H9 (cell line): ENCODE measurements around the gene RHEX. TPM values are rescaled to one million over a fixed set of nuclear protein-coding genes. Genes with fewer than 3 reads are reported as not detected.

Experiments
- DNase-seq: peaks from one replicate; pipeline ENCODE4 v3.0.0-alpha.2; 2017
- H2AFZ ChIP-seq: one replicate; pipeline ENCODE4 v1.6.1; 2013; ENCODE audit warnings: mild to moderate bottlenecking, low read length, control low read depth, moderate library complexity
- H2AK5ac ChIP-seq: 2 replicates; pipeline ENCODE4 v1.6.1; 2013; ENCODE audit warnings: low read length, control low read depth, mixed read lengths; ENCODE audit not compliant: insufficient read length
- H2BK120ac ChIP-seq: one replicate; pipeline ENCODE4 v1.6.1; 2013; ENCODE audit warnings: low read depth, mild to moderate bottlenecking, low read length, control low read depth, inconsistent platforms; ENCODE audit not compliant: poor library complexity, severe bottlenecking
- H2BK12ac ChIP-seq: 2 replicates; pipeline ENCODE4 v1.6.1; 2013; ENCODE audit warnings: low read length, control low read depth, mixed read lengths, low read depth; ENCODE audit not compliant: insufficient read length
- H2BK15ac ChIP-seq: 2 replicates; pipeline ENCODE4 v1.6.1; 2013; ENCODE audit warnings: low read depth, low read length, control low read depth
- H2BK20ac ChIP-seq: one replicate; pipeline ENCODE4 v1.6.1; 2013; ENCODE audit warnings: low read depth, mild to moderate bottlenecking, low read length, control low read depth, inconsistent platforms; ENCODE audit not compliant: poor library complexity, severe bottlenecking
- H2BK5ac ChIP-seq: 2 replicates; pipeline ENCODE4 v1.6.1; 2013; ENCODE audit warnings: low read length, control low read depth, mixed read lengths; ENCODE audit not compliant: insufficient read length
- H3K14ac ChIP-seq: 2 replicates; pipeline ENCODE4 v1.6.1; 2013; ENCODE audit warnings: low read length, control low read depth; ENCODE audit not compliant: insufficient read depth
- H3K18ac ChIP-seq: 2 replicates; pipeline ENCODE4 v1.6.1; 2013; ENCODE audit warnings: low read depth, mild to moderate bottlenecking, mixed read lengths, low read length, control low read depth; ENCODE audit not compliant: insufficient read length
- H3K23ac ChIP-seq: 2 replicates; pipeline ENCODE4 v1.6.1; 2013; ENCODE audit warnings: low read length, control low read depth, mixed read lengths, low read depth; ENCODE audit not compliant: insufficient read length
- H3K23me2 ChIP-seq: 2 replicates; pipeline ENCODE4 v1.6.1; 2013; ENCODE audit warnings: low read depth, mild to moderate bottlenecking, mixed read lengths, low read length, control low read depth; ENCODE audit not compliant: insufficient read length, poor library complexity, severe bottlenecking
- H3K27ac ChIP-seq: 2 replicates; pipeline ENCODE4 v1.5.1; 2013; ENCODE audit warnings: low read length, control low read depth, mixed read lengths, low read depth; ENCODE audit not compliant: insufficient read length
- H3K27me3 ChIP-seq: 2 replicates; pipeline ENCODE4 v1.6.1; 2013; ENCODE audit warnings: low read length, control low read depth, inconsistent platforms; ENCODE audit not compliant: insufficient read depth
- H3K4ac ChIP-seq: 2 replicates; pipeline ENCODE4 v1.6.1; 2013; ENCODE audit warnings: low read depth, mild to moderate bottlenecking, control low read depth, inconsistent platforms, low read length, moderate library complexity
- H3K4me1 ChIP-seq: 2 replicates; pipeline ENCODE4 v1.6.1; 2013; ENCODE audit warnings: low read length, control low read depth, inconsistent platforms; ENCODE audit not compliant: insufficient read depth
- H3K4me2 ChIP-seq: 2 replicates; pipeline ENCODE4 v1.6.1; 2013; ENCODE audit warnings: low read length, control low read depth, mixed read lengths; ENCODE audit not compliant: insufficient read length, insufficient read depth
- H3K56ac ChIP-seq: 2 replicates; pipeline ENCODE4 v1.6.1; 2013; ENCODE audit warnings: low read depth, mild to moderate bottlenecking, mixed read lengths, low read length, control low read depth; ENCODE audit not compliant: insufficient read length
- H3K79me1 ChIP-seq: 2 replicates; pipeline ENCODE4 v1.6.1; 2013; ENCODE audit warnings: low read depth, mild to moderate bottlenecking, moderate library complexity, low read length, control low read depth, inconsistent platforms; ENCODE audit not compliant: insufficient read depth, poor library complexity, severe bottlenecking
- H3K79me2 ChIP-seq: 2 replicates; pipeline ENCODE4 v1.6.1; 2013; ENCODE audit warnings: low read length, control low read depth, inconsistent platforms; ENCODE audit not compliant: insufficient read depth
- H3K9ac ChIP-seq: 2 replicates; pipeline ENCODE4 v1.6.1; 2013; ENCODE audit warnings: low read length, control low read depth, mixed read lengths; ENCODE audit not compliant: insufficient read length; ENCODE audit errors: extremely low read depth
- H3K9me3 ChIP-seq: one replicate; pipeline ENCODE4 v1.6.1; 2013; ENCODE audit warnings: low read depth, low read length, inconsistent platforms; ENCODE audit not compliant: control insufficient read depth
- H3T11ph ChIP-seq: one replicate; pipeline ENCODE4 v1.6.1; 2013; ENCODE audit warnings: mild to moderate bottlenecking, low read length, control low read depth, inconsistent platforms
- H4K20me1 ChIP-seq: one replicate; pipeline ENCODE4 v1.6.1; 2013; ENCODE audit not compliant: control insufficient read depth, insufficient read length, insufficient read depth
- H4K5ac ChIP-seq: 2 replicates; pipeline ENCODE4 v1.6.1; 2013; ENCODE audit warnings: low read depth, mild to moderate bottlenecking, mixed read lengths, low read length, control low read depth; ENCODE audit not compliant: insufficient read length
- H4K8ac ChIP-seq: replicated peaks from 2 replicates; pipeline ENCODE4 v1.6.1; 2013; ENCODE audit warnings: low read length, control low read depth, mixed read lengths, low read depth; ENCODE audit not compliant: insufficient read length
- H4K91ac ChIP-seq: 2 replicates; pipeline ENCODE4 v1.6.1; 2013; ENCODE audit warnings: low read depth, mild to moderate bottlenecking, moderate library complexity, mixed read lengths, low read length, control low read depth; ENCODE audit not compliant: insufficient read length
- H3K27ac Mint-ChIP-seq, 3 experiments: 2 replicates in 2 of 3; 3 replicates in 1 of 3; pipeline ENCODE4 v1.8.0; 2020 to 2021; ENCODE audit warnings: mixed read lengths in 3 of 3, mild to moderate bottlenecking in 1 of 3, moderate library complexity in 1 of 3
- H3K27me3 Mint-ChIP-seq: 2 replicates; pipeline ENCODE4 v1.8.0; 2021; ENCODE audit warnings: low read depth, mild to moderate bottlenecking, moderate library complexity, mixed read lengths
- H3K36me3 Mint-ChIP-seq, 3 experiments: 2 replicates in 2 of 3; 3 replicates in 1 of 3; pipeline ENCODE4 v1.8.0; 2020 to 2021; ENCODE audit warnings: low read depth in 3 of 3, mixed read lengths in 3 of 3; ENCODE audit not compliant: insufficient read depth in 1 of 3
- H3K4me1 Mint-ChIP-seq, 2 experiments: 2 replicates each; pipeline ENCODE4 v1.8.0; 2020; ENCODE audit warnings: mixed read lengths in 2 of 2
- H3K4me3 Mint-ChIP-seq, 2 experiments: 2 replicates in 1 of 2; 3 replicates in 1 of 2; pipeline ENCODE4 v1.8.0; 2020 to 2021; ENCODE audit warnings: mild to moderate bottlenecking in 2 of 2, mixed read lengths in 2 of 2, moderate library complexity in 1 of 2
- H3K9me3 Mint-ChIP-seq, 2 experiments: 2 replicates in 1 of 2; 3 replicates in 1 of 2; pipeline ENCODE4 v1.8.0; 2020; ENCODE audit warnings: mild to moderate bottlenecking in 2 of 2, mixed read lengths in 2 of 2, moderate library complexity in 1 of 2
- WGBS: extraction: QIAGEN DNeasy Blood & Tissue Kit; methylation state at CpG from one replicate; pipeline ENCODE4 v1.1.7; 2013; ENCODE audit warnings: missing lambda C conversion rate, low lambda C conversion rate, mixed read lengths; ENCODE audit not compliant: insufficient read length; ENCODE audit errors: extremely low coverage; 5-methylcytosine and 5-hydroxymethylcytosine counted together
- total RNA-seq: library from RNA; stranded (reverse); gene quantifications from 2 replicates; pipeline ENCODE4 v1.2.1, GENCODE V29; 2021
- TF ChIP-seq, protein P1 (sequence below): fragments of 200-600 bp; sonication (generic); conservative IDR thresholded peaks from 3 replicates; pipeline ENCODE4 v1.8.0; 2021; ENCODE audit warnings: antibody characterized with exemption, mild to moderate bottlenecking

RHEX gene
- total RNA-seq, 1 experiment from 2014 or later: not detected

DNA sequence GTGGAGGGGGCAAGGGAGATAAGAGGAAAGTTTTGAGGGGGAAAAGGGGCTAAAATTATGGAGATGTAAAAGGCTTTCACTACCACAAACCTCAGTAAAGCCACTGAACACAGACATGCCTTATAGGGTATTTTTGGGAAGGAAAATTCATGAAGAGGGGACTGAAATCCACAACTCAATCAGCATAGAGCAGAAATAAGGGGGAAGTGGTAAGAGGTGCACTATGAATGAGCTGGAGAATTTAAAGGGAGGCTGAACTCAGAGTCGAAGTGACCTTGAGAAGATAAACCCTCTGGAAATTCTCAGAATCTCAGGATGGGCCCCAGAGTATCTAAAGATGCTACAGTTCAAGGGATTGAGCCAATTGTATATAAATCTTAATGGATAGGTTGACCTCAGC lies 15.3 kb downstream of the RHEX start:
- Histone ChIP-seq H2BK120ac (no peak overlapping the region), H4K5ac (no peak overlapping the region), H4K20me1 (no peaks in the 10 kb centered on the region), H3K23me2 (no peaks in the 10 kb centered on the region), H3K27ac (no peak overlapping the region), H3K4me2 (no peak overlapping the region), H3K4ac (no peak overlapping the region), H4K8ac (no peak overlapping the region), H3K14ac (no peak overlapping the region), H2BK12ac (no peak overlapping the region), H3K18ac (no peak overlapping the region), H4K91ac (no peak overlapping the region), H3K9ac (no peak overlapping the region), H3K9me3 (no peaks in the 10 kb centered on the region), H3K79me1 (no peaks in the 10 kb centered on the region), H2BK5ac (no peak overlapping the region), H3K4me1 (no peaks in the 10 kb centered on the region), H2AK5ac (no peak overlapping the region), H3K79me2 (no peaks in the 10 kb centered on the region), H2AFZ (no peak overlapping the region), H2BK15ac (no peak overlapping the region), H3K56ac (no peak overlapping the region), H3K27me3 (no peaks in the 10 kb centered on the region), H2BK20ac (no peak overlapping the region), H3T11ph (no peak overlapping the region), H3K23ac (no peak overlapping the region)
- H3K36me3 Mint-ChIP-seq: peaks cover 0 to under 1% (median under 1%) of the 10 kb centered on the region in 3 experiments; a peak in 3 of 7 replicates
- no peak overlapping the region for H3K4me3 Mint-ChIP-seq
- no peak overlapping the region for H3K27ac Mint-ChIP-seq
- TF ChIP-seq, protein P1, sequence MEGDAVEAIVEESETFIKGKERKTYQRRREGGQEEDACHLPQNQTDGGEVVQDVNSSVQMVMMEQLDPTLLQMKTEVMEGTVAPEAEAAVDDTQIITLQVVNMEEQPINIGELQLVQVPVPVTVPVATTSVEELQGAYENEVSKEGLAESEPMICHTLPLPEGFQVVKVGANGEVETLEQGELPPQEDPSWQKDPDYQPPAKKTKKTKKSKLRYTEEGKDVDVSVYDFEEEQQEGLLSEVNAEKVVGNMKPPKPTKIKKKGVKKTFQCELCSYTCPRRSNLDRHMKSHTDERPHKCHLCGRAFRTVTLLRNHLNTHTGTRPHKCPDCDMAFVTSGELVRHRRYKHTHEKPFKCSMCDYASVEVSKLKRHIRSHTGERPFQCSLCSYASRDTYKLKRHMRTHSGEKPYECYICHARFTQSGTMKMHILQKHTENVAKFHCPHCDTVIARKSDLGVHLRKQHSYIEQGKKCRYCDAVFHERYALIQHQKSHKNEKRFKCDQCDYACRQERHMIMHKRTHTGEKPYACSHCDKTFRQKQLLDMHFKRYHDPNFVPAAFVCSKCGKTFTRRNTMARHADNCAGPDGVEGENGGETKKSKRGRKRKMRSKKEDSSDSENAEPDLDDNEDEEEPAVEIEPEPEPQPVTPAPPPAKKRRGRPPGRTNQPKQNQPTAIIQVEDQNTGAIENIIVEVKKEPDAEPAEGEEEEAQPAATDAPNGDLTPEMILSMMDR: no peak
- peaks cover 4 to 8% of the 10 kb centered on the region in 2 experiments; a peak in 4 of 5 replicates for H3K9me3 Mint-ChIP-seq
- peaks cover 0 to 11% of the 10 kb centered on the region in 2 experiments; a peak in 2 of 4 replicates for H3K4me1 Mint-ChIP-seq
- DNase-seq: no peak
- peaks cover 3% of the 10 kb centered on the region for H3K27me3 Mint-ChIP-seq
- no CpG with 5 or more reads among the region's 1 CpG for WGBS
